Measurements from ENCODE around the gene OR5F1.

The OR5F1 gene

GRCh38 chr11:55994525-55994924, at the start of gene OR5F1:
Gene OR5F1, minus strand, starts transcription at chr11:55994625. Its CDS starts 0 bp downstream, at chr11:55994625.
- H3K27ac ChIP-seq (ENCODE audit: low read length), result no peak within 1 kb of the TSS
- H3K4me3 ChIP-seq (ENCODE audit: low read length), result no peak within 1 kb of the TSS
- H3K9me3 ChIP-seq (ENCODE audit: insufficient read depth, low read depth, low read length), result peaks cover 4% of the 10 kb centered on the region; the same call in 1 of the 2 replicates
- no peaks in the 10 kb centered on the region for H3K36me3 ChIP-seq (ENCODE audit: insufficient read depth, low read depth, low read length)
- H3K27me3 ChIP-seq (ENCODE audit: insufficient read depth, low read length), result no peaks in the 10 kb centered on the region
- 0 out of 2 replicates have a peak, but pooled peaks cover 3% of the 10 kb centered on the region for H3K4me1 ChIP-seq (ENCODE audit: insufficient read depth, low read length)
- no peak within 1 kb of the TSS for H3K9ac ChIP-seq (ENCODE audit: low read depth, low read length)

DNA sequence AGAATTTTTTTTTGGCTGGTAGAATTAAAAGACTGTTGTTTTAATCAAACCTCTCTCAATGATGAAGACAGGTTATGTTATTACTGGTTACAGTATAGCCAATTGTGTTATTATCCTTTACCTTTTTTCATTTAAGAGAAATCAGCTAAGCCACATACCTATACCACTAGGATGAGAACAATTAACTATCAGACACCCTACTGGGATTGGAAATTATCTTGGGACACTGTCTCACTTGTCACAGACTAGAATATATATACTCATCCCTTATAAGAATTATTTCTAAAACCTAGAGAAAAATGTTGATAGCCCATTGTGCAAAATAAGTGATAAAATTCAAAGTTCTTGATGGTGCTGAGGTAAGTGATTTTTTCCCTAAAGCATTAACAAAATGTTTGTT, 32.9 kb upstream of the OR5F1 start, which contains the start of gene OR5AS1:
TSS of gene OR5AS1 (plus strand) at position 301 of the 400 bp plus-strand sequence. CDS start 2,765 bp downstream, outside the sequence.
- Histone ChIP-seq H3K9me3 (ENCODE audit: insufficient read depth, low read depth, low read length) (no peaks in the 10 kb centered on the region), H3K4me3 (ENCODE audit: low read length) (no peak within 1 kb of the TSS), H3K27me3 (ENCODE audit: insufficient read depth, low read length) (no peaks in the 10 kb centered on the region), H3K9ac (ENCODE audit: low read depth, low read length) (no peak within 1 kb of the TSS), H3K27ac (ENCODE audit: low read length) (no peak within 1 kb of the TSS), H3K36me3 (ENCODE audit: insufficient read depth, low read depth, low read length) (no peaks in the 10 kb centered on the region), H3K4me1 (ENCODE audit: insufficient read depth, low read length) (no peaks in the 10 kb centered on the region)

- H3K9ac ChIP-seq (ENCODE audit: low read depth, low read length), result no peak overlapping the region
- H3K4me3 ChIP-seq (ENCODE audit: low read length), result no peak overlapping the region
- no peaks in the 10 kb centered on the region for H3K36me3 ChIP-seq (ENCODE audit: insufficient read depth, low read depth, low read length)
- H3K9me3 ChIP-seq (ENCODE audit: insufficient read depth, low read depth, low read length), result no peaks in the 10 kb centered on the region
- H3K27ac ChIP-seq (ENCODE audit: low read length), result no peak overlapping the region
- no peaks in the 10 kb centered on the region for H3K27me3 ChIP-seq (ENCODE audit: insufficient read depth, low read length)
- no peaks in the 10 kb centered on the region for H3K4me1 ChIP-seq (ENCODE audit: insufficient read depth, low read length)
Observed at GRCh38 chr11:56013805-56014204, 19.4 kb upstream of the OR5F1 start.

DNA sequence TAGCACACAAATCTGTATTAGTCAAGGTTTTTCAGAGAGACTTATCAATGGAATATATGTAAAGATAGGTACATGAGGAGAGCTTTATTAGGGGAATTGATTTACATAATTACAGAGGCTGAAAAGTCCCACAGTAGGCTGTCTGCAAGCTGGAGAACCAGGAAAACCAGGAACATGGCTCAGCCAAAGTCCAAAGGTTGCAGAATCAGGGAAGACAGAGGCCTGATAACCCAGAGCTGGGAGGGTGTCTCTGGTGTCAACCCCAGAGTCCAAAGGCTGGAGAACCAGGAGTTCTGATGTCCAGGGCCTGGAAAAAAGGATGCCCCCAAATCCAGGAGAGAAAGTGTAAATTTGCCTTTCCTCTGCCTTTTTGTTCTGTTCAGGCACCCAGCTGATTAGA, 16.3 kb upstream of the OR5F1 start:
- no peaks in the 10 kb centered on the region for H3K4me1 ChIP-seq (ENCODE audit: insufficient read depth, low read length)
- no peak overlapping the region for H3K4me3 ChIP-seq (ENCODE audit: low read length)
- H3K36me3 ChIP-seq (ENCODE audit: insufficient read depth, low read depth, low read length), result no peaks in the 10 kb centered on the region
- H3K9ac ChIP-seq (ENCODE audit: low read depth, low read length), result no peak overlapping the region
- H3K27ac ChIP-seq (ENCODE audit: low read length), result no peak overlapping the region
- H3K9me3 ChIP-seq (ENCODE audit: insufficient read depth, low read depth, low read length), result no peaks in the 10 kb centered on the region
- no peaks in the 10 kb centered on the region for H3K27me3 ChIP-seq (ENCODE audit: insufficient read depth, low read length)

GRCh38 chr11:55970935-55971334, 23.5 kb downstream of the OR5F1 start:
- Histone ChIP-seq H3K27ac (ENCODE audit: low read length) (no peak overlapping the region), H3K9ac (ENCODE audit: low read depth, low read length) (no peak overlapping the region), H3K27me3 (ENCODE audit: insufficient read depth, low read length) (no peaks in the 10 kb centered on the region), H3K36me3 (ENCODE audit: insufficient read depth, low read depth, low read length) (no peaks in the 10 kb centered on the region), H3K4me3 (ENCODE audit: low read length) (no peak overlapping the region), H3K4me1 (ENCODE audit: insufficient read depth, low read length) (peaks cover 8% of the 10 kb centered on the region; the same call in 1 of the 2 replicates), H3K9me3 (ENCODE audit: insufficient read depth, low read depth, low read length) (no peaks in the 10 kb centered on the region)

DNA sequence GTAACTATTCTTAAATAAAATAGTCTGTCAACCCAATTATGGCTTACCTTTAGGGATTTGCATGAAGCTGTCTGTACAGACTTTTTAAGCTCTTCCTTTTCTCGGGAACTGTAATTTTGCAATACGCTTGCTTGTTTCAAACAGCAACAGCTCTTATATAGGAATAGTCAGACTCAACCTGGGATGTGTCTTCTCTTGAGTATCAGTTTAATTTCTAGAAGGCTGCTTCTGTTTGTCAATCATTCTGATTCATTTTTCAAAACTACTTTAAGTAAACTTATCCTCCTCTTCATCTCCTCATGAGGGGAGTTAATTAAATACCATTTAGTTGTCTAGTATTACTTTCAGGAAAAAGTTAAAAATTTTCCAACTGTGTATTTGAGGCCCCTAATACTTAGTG, 24.6 kb downstream of the OR5F1 start, which contains the start of gene OR10AG1:
TSS of gene OR10AG1 (minus strand) at position 101 of the 400 bp plus-strand sequence. CDS start at position 63, 38 bp downstream.
- H3K4me3 ChIP-seq (ENCODE audit: low read length), result no peak within 1 kb of the TSS

DNA sequence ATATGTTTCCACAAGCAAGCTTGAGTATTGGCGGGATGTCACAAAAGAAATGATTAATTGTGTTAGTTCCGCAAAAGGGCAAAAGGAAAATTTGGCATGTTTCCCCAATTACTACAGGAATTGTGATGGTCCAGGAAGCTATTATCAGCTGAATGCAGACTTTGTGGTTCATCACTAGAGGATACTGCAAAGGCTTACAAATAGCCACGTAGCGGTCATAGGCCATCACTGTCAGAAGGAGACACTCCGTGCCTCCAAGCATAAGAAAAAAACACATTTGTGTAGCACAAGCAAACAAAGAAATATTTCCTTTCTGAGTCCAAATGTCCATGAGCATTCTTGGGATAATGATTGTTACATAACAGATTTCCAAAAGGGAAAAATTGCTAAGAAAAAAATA, 26.5 kb downstream of the OR5F1 start:
- Histone ChIP-seq H3K27ac (ENCODE audit: low read length) (no peak overlapping the region), H3K4me3 (ENCODE audit: low read length) (no peak overlapping the region), H3K9me3 (ENCODE audit: insufficient read depth, low read depth, low read length) (no peaks in the 10 kb centered on the region), H3K4me1 (ENCODE audit: insufficient read depth, low read length) (no peaks in the 10 kb centered on the region), H3K36me3 (ENCODE audit: insufficient read depth, low read depth, low read length) (no peaks in the 10 kb centered on the region), H3K27me3 (ENCODE audit: insufficient read depth, low read length) (no peaks in the 10 kb centered on the region), H3K9ac (ENCODE audit: low read depth, low read length) (no peak overlapping the region)

More for the DNA sequence above, 24.6 kb downstream of the OR5F1 start, which contains the start of gene OR10AG1:
- Histone ChIP-seq H3K4me1 (ENCODE audit: insufficient read depth, low read length) (peaks cover 8% of the 10 kb centered on the region; the same call in 1 of the 2 replicates), H3K36me3 (ENCODE audit: insufficient read depth, low read depth, low read length) (no peaks in the 10 kb centered on the region), H3K9me3 (ENCODE audit: insufficient read depth, low read depth, low read length) (no peaks in the 10 kb centered on the region), H3K27me3 (ENCODE audit: insufficient read depth, low read length) (no peaks in the 10 kb centered on the region), H3K27ac (ENCODE audit: low read length) (no peak within 1 kb of the TSS), H3K9ac (ENCODE audit: low read depth, low read length) (no peak within 1 kb of the TSS)

DNA sequence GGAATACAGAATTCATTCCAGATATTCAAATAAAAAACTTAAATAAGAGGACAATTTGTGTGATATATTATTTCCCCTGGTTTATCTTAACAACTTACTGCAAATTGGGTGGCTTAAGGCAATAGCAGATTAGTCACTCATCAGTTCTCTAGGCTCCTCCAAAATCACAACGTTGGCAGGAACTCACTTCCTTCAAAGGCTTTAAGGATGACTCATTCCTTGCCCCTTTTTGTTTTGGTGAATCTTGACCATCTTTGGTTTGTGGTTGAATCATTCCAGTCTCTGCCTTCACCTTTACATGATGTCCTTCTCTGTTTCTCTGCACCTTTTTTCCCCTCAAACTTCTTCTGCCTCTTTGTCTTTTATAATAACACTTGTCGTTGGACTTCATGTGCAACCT, 28.0 kb downstream of the OR5F1 start:
- Histone ChIP-seq H3K27ac (ENCODE audit: low read length) (no peak overlapping the region), H3K36me3 (ENCODE audit: insufficient read depth, low read depth, low read length) (no peaks in the 10 kb centered on the region), H3K4me1 (ENCODE audit: insufficient read depth, low read length) (no peaks in the 10 kb centered on the region), H3K9me3 (ENCODE audit: insufficient read depth, low read depth, low read length) (no peaks in the 10 kb centered on the region), H3K4me3 (ENCODE audit: low read length) (no peak overlapping the region), H3K9ac (ENCODE audit: low read depth, low read length) (no peak overlapping the region), H3K27me3 (ENCODE audit: insufficient read depth, low read length) (no peaks in the 10 kb centered on the region)

GRCh38 chr11:55956521-55956920, 37.9 kb downstream of the OR5F1 start:
- no peaks in the 10 kb centered on the region for H3K27me3 ChIP-seq (ENCODE audit: insufficient read depth, low read length)
- no peaks in the 10 kb centered on the region for H3K36me3 ChIP-seq (ENCODE audit: insufficient read depth, low read depth, low read length)
- H3K4me3 ChIP-seq (ENCODE audit: low read length), result no peak overlapping the region
- no peak overlapping the region for H3K27ac ChIP-seq (ENCODE audit: low read length)
- H3K4me1 ChIP-seq (ENCODE audit: insufficient read depth, low read length), result no peaks in the 10 kb centered on the region
- peaks cover 9% of the 10 kb centered on the region; the same call in 1 of the 2 replicates for H3K9me3 ChIP-seq (ENCODE audit: insufficient read depth, low read depth, low read length)
- no peak overlapping the region for H3K9ac ChIP-seq (ENCODE audit: low read depth, low read length)

DNA sequence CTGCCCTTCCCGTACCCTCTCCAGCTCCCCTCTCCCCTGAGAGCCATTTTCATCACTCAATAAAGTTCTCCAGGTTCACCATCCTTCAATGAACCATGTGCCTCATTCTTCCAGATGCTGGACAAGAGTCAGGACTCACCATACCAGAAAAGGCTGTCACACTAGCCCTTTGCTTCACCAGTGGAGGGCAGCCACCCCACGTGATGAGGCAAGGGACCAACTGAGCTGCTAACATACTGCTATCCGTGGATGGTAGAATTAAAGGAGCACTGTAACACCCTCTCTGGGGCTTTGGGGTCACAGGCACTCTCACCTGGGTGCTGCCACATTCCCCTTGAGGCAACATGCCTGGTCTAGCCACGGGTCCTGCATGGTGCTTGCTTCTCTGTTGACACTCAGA, 45.1 kb downstream of the OR5F1 start:
- Histone ChIP-seq H3K27me3 (ENCODE audit: insufficient read depth, low read length) (no peaks in the 10 kb centered on the region), H3K27ac (ENCODE audit: low read length) (no peak overlapping the region), H3K9ac (ENCODE audit: low read depth, low read length) (no peak overlapping the region), H3K4me1 (ENCODE audit: insufficient read depth, low read length) (no peaks in the 10 kb centered on the region), H3K36me3 (ENCODE audit: insufficient read depth, low read depth, low read length) (no peaks in the 10 kb centered on the region), H3K4me3 (ENCODE audit: low read length) (no peak overlapping the region), H3K9me3 (ENCODE audit: insufficient read depth, low read depth, low read length) (no peaks in the 10 kb centered on the region)
